AG04449 (cell line): ENCODE results near the gene FARS2.

ENCODE experiments used
- CTCF ChIA-PET: fragments of 350-600 bp; formaldehyde crosslinking; extraction: SDS; loops from one replicate; lab custom pipeline; 2021; ENCODE audit warnings: antibody characterized with exemption; lab: Yijun Ruan, JAX
- POLR2A ChIA-PET: fragments of 400-600, 350-600 bp; formaldehyde crosslinking; extraction: SDS; loops from one replicate; lab custom pipeline; 2020; ENCODE audit warnings: antibody characterized with exemption, inconsistent platforms; lab: Yijun Ruan, JAX
- DNase-seq: peaks from one replicate; pipeline ENCODE4 v3.0.0-alpha.2; 2010; ENCODE audit warnings: low read depth, low spot score
- H3K4me3 ChIP-seq: 2 replicates; pipeline ENCODE4 v1.5.1; 2011; ENCODE audit warnings: low read depth, mild to moderate bottlenecking, control low read depth, low read length
- TF ChIP-seq, protein P1 (sequence below): IDR thresholded peaks from one replicate; pipeline ENCODE4 v1.5.1; 2011; ENCODE audit warnings: mild to moderate bottlenecking, moderate library complexity, low read length, control low read depth, inconsistent platforms; ENCODE audit not compliant: insufficient read depth; ENCODE audit errors: missing control alignments

The FARS2 gene

DNA sequence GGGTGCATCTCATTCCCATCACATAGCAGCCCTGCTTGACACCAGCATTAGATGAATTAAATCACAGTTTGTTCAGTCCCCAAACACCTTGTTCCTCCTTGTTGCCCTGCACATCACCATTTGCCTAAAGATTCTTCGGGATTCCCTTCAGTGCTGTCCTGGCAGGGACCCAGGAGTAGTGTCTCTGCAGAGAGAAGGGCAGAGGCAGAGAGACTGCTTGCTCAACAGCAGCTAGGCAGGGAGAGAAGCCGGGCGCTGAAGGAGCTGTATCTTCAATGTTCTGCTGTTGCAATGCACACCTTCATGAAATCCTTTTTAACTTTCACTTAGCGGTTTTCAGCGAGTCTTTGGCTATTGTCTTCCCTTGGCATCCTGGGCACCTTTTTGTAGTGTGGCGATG is 362.9 kb downstream of the FARS2 start:
- POLR2A ChIA-PET = no interaction called here
- no peak for DNase-seq
- no peak overlapping the region for H3K4me3 ChIP-seq
- TF ChIP-seq, protein P1, sequence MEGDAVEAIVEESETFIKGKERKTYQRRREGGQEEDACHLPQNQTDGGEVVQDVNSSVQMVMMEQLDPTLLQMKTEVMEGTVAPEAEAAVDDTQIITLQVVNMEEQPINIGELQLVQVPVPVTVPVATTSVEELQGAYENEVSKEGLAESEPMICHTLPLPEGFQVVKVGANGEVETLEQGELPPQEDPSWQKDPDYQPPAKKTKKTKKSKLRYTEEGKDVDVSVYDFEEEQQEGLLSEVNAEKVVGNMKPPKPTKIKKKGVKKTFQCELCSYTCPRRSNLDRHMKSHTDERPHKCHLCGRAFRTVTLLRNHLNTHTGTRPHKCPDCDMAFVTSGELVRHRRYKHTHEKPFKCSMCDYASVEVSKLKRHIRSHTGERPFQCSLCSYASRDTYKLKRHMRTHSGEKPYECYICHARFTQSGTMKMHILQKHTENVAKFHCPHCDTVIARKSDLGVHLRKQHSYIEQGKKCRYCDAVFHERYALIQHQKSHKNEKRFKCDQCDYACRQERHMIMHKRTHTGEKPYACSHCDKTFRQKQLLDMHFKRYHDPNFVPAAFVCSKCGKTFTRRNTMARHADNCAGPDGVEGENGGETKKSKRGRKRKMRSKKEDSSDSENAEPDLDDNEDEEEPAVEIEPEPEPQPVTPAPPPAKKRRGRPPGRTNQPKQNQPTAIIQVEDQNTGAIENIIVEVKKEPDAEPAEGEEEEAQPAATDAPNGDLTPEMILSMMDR = no peak
- CTCF ChIA-PET = interaction anchor here (1.1 kb wide), 1 partner anchor 22 kb away, joined by 3 read pairs; no protein-coding TSS in a partner anchor

DNA sequence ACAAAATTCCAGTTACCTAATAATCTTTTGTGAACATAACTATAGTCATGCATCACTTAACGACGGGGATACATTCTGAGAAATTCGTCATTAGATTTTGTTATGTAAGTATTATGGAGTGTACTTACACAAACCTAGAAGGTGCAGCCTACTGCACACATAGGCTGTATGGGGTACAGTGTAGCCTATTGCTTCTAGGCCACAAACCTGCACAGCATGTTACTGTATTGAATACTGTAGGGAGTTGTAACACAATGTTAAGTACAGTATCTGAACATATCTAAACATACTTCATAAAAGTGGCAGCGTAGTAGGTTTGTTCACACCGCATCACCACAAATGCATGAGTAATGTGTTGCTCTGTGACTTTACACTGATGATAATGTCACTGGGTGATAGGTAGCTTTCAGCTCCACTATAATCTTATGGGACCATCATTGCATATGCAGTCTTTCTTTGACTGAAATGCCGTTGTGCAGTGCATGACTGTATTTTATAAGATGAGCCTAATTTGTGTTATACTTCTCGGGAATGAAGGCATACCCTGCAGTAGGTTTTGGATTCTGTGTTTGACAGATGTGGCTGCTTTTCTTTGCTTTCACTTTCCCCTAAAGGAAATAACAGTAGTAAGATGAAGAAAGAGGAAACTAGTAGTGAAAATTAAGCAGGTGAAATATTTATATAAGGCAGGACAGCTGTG is 365.6 kb downstream of the FARS2 start:
- TF ChIP-seq, protein P1 = no peak
- no peak overlapping the region for H3K4me3 ChIP-seq
- CTCF ChIA-PET = no interaction called here
- DNase-seq = no peak
- POLR2A ChIA-PET = no interaction called here

DNA sequence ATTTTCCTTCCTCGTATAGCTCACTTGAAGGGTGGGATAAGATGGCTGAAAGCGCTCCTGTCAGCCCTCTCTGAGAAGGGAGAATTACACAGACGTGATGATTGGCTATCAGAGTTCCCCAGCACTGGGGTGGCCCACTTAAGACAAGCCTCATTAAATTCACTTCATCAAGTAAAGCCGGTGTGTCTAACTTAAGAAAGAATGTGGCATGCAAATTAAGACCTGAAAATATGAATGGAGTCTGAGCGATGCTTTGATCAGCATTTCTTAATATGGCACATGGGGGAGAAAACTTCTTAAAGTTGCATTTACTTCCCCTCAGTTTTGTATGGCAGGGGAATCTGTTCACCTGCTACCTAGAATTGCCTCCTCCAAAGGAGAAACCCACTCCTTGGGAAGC is 369.3 kb downstream of the FARS2 start:
- TF ChIP-seq, protein P1 = no peak
- DNase-seq = no peak
- ChIA-PET POLR2A (no interaction called here), CTCF (no interaction called here)
- H3K4me3 ChIP-seq = no peak overlapping the region

DNA sequence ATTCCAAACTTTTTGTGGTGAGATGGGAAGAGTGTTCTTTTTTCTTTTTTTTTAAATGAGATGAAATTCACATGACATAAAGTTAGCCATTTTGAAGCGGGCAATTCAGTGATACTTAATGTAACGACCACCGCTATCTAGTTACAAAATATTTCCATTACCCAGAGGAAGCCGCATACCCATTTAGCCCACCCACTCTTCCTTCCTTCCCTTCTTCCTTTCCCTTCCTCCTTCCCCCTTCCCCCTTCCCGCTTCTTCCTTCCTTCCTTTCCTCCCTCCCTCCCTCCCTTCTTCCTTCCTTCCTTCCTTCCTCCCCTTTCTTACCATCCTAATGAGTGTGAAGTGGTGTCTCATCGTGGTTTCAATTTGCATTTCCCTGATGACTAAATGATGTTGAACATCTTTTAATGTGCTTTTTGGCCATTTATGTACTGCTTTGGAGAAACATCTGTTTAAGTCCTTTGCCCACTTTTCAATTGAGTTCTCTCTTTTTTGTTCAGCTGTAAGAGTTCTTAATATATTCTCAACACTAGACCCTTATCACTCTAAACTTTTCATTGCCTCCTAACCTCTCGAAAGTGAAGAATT is 371.1 kb downstream of the FARS2 start:
- no peak overlapping the region for H3K4me3 ChIP-seq
- TF ChIP-seq, protein P1 = no peak
- DNase-seq = no peak
- CTCF ChIA-PET = no interaction called here
- POLR2A ChIA-PET = no interaction called here

DNA sequence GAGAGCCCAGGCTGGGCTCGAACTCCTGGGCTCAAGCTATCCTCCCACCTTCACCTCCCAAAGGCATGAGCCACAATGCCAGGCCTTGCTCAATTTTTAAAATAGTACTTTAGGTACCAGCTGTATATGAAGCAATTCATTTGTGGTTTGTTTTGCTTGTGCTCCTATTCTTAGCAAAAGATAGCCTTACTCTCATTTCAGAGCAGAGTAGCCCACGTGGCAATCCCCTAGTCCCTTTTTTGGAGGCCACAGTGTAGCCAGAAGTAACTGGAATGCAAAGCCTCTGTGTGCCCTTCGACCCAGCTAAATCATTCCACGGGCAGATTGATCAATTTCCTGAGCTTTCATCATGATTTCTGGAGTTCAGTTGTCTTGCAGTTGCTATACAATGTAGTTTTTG is 373.2 kb downstream of the FARS2 start:
- H3K4me3 ChIP-seq = no peak overlapping the region
- TF ChIP-seq, protein P1 = no peak
- POLR2A ChIA-PET = no interaction called here
- DNase-seq = no peak
- CTCF ChIA-PET = interaction anchor here (0.5 kb wide), 1 partner anchor 577 kb away, joined by 4 read pairs; no protein-coding TSS in a partner anchor
